Parathyroid adenoma (tissue), 2 donors: ENCODE data around the gene EIF2S1.

Experiments
- H2AFZ ChIP-seq: fragments of 300-600 bp; sonication (generic); one replicate; pipeline ENCODE4 v1.7.0; 2017; ENCODE audit warnings: antibody characterized with exemption, mild to moderate bottlenecking
- H3K27ac ChIP-seq: fragments of 300-600 bp; sonication (generic); one replicate; pipeline ENCODE4 v1.7.0; 2017
- H3K27me3 ChIP-seq: fragments of 300-600 bp; sonication (generic); one replicate; pipeline ENCODE4 v1.7.0; 2017; ENCODE audit warnings: low read length; ENCODE audit not compliant: control insufficient read depth, insufficient read depth
- H3K36me3 ChIP-seq: fragments of 300-600 bp; sonication (generic); one replicate; pipeline ENCODE4 v1.7.0; 2017; ENCODE audit warnings: low read length; ENCODE audit not compliant: control insufficient read depth, insufficient read depth
- H3K4me1 ChIP-seq: fragments of 300-600 bp; sonication (generic); one replicate; pipeline ENCODE4 v1.7.0; 2017; ENCODE audit warnings: control low read depth
- H3K4me2 ChIP-seq: fragments of 300-600 bp; sonication (generic); one replicate; pipeline ENCODE4 v1.7.0; 2017; ENCODE audit warnings: low read length
- H3K4me3 ChIP-seq: fragments of 300-600 bp; sonication (generic); one replicate; pipeline ENCODE4 v1.7.0; 2017; ENCODE audit warnings: low read depth, low read length
- H3K79me2 ChIP-seq: fragments of 300-600 bp; sonication (generic); one replicate; pipeline ENCODE4 v1.7.0; 2017; ENCODE audit warnings: control low read depth
- H3K9ac ChIP-seq: fragments of 300-600 bp; sonication (generic); one replicate; pipeline ENCODE4 v1.7.0; 2017; ENCODE audit warnings: mild to moderate bottlenecking
- H3K9me3 ChIP-seq: fragments of 300-600 bp; sonication (generic); one replicate; pipeline ENCODE4 v1.7.0; 2017; ENCODE audit warnings: low read length; ENCODE audit not compliant: control insufficient read depth
- CTCF ChIP-seq: fragments of 300-600 bp; sonication (generic); IDR thresholded peaks from one replicate; pipeline ENCODE4 v1.7.0; 2017; ENCODE audit warnings: antibody characterized with exemption, mild to moderate bottlenecking
- donor health status: primary hyperparathyroidism.

Gene EIF2S1

DNA sequence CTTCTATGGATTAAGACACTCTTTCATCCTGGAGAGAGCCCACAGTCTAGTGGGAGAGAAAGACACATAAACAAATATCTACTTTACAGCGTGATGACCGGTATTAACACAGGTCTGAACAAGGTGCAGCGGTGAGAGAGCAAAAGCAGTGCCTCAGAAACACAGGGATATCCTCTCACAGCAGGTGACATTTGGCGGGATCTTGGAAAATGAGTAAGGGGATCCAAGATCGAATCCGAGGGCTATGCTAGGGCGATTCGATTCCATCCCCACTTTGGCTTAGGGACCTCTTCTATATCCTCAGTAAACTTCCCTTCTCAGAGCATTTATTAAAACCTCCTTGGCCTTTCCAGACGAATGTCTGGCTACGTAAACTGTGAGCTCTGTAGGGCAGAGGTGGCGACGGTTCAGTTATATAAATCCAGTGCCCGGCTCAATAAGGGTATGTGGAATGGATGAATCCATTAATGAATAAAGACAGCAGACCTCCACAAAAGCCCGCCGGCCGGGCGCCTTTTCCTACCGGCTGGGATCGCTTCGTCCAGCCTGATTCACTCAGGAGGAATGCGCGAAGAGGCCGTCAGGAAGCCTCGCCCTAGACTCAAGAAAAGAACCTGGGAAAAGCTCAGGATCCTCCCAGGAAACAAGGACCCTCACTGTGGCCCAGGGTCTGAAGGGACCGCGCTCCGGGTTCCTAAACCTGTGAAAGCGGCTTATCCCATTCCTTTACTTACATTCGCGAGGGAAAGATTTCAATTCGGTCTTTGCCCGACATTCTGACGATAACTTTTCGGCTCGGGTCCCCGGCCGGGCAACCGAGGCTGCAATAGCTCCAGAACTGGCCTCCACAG is 979 bp upstream of the EIF2S1 start:
- H3K9me3 ChIP-seq: no peaks in the 10 kb centered on the region
- H3K4me3 ChIP-seq: peak overlapping the region; percentile 96
- TF ChIP-seq CTCF: no peak
- H3K4me2 ChIP-seq: peak overlapping the region; percentile 84
- no peaks in the 10 kb centered on the region for H3K4me1 ChIP-seq
- peak overlapping the region; percentile 94 for H3K27ac ChIP-seq
- H3K36me3 ChIP-seq: no peaks in the 10 kb centered on the region
- H3K27me3 ChIP-seq: no peaks in the 10 kb centered on the region
- peak overlapping the region; percentile 78 for H2AFZ ChIP-seq
- peaks cover 40% of the 10 kb centered on the region for H3K79me2 ChIP-seq
- peak overlapping the region; percentile 24 for H3K9ac ChIP-seq

DNA sequence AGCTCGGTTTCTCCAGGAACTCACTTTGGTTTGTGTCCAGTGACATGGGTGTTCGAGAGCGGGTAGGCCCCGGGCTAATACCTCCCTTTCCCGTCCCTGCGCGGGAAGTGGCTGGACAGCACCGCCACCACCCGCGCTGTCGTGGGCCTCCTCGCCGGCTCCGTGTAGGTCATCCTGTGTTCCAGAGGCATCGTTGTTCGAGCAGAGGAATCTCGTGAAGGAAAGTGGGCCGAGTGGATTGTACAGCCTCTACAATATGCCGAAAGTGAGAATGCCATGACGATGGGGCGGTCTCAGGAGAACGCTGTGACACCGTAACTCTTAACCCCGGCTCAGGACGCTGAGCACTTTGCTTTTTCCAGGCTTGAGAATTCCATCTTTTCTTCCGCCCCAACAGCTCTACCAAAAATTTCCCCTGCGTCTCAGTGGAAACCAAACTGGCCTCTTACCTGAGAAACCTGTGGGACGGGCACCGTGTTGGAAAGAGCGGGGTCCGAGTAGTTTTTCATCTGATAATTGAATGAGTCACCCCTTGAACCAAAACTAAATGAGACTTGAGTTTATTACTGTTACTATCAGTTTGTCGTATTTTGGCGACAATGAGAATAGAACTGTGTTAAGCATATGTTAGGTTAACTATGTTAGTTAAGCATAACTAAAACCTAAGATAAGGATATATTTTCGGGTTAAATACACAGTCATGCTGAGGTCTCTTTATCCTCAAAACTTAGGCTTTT is 510 bp downstream of the EIF2S1 start:
- Histone ChIP-seq H3K4me1 (no peaks in the 10 kb centered on the region), H3K9ac (peak overlapping the region; percentile 1), H3K27ac (peak overlapping the region; percentile 94), H3K79me2 (peaks cover 36% of the 10 kb centered on the region), H3K9me3 (no peaks in the 10 kb centered on the region), H3K4me2 (peak overlapping the region; percentile 93), H3K4me3 (peak overlapping the region; percentile 96), H3K27me3 (no peaks in the 10 kb centered on the region), H2AFZ (peak overlapping the region; percentile 78), H3K36me3 (no peaks in the 10 kb centered on the region)
- no peak for TF ChIP-seq CTCF

DNA sequence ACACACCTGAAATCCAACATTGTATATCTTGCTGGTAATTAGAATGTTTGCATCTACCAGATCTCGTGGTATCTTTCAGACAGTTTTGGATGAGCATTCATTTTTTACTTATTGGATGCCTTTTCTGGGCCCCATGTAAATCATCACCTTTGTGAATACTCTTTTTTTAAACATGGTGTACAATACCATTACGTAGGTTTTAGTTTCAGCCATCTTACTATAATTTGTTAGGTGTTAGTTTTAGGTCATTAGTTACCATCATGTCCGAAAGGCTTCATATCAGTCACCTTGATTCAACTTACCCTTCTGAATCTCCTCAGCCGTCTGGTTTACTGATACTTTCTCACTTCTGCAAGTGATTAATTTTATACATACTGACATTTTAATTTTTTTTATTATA is 5.3 kb downstream of the EIF2S1 start:
- Histone ChIP-seq H3K27ac (no peak overlapping the region), H3K27me3 (no peaks in the 10 kb centered on the region), H3K4me2 (no peak overlapping the region), H2AFZ (no peak overlapping the region), H3K9me3 (no peaks in the 10 kb centered on the region), H3K79me2 (peaks cover 43% of the 10 kb centered on the region), H3K9ac (no peak overlapping the region), H3K4me1 (no peaks in the 10 kb centered on the region), H3K36me3 (no peaks in the 10 kb centered on the region), H3K4me3 (no peak overlapping the region)
- TF ChIP-seq CTCF: no peak

- Histone ChIP-seq H3K27ac (no peak overlapping the region), H3K4me3 (no peak overlapping the region), H3K4me2 (no peak overlapping the region), H3K9me3 (no peaks in the 10 kb centered on the region), H3K79me2 (peaks cover 25% of the 10 kb centered on the region), H3K4me1 (no peaks in the 10 kb centered on the region), H3K9ac (no peak overlapping the region), H2AFZ (no peak overlapping the region), H3K36me3 (no peaks in the 10 kb centered on the region), H3K27me3 (no peaks in the 10 kb centered on the region)
- TF ChIP-seq CTCF: no peak
Measured at GRCh38 chr14:67370830-67371229, 10.7 kb downstream of the EIF2S1 start.
